Tibial nerve (tissue), 4 donors: Measurements from ENCODE around the gene ATP8A2.

Source experiments
- CTCF ChIP-seq, 5 experiments: fragments of 200-600 bp in 3 of 5; fragments of 450-650 bp in 2 of 5; sonication (generic) in 3 of 5; IDR thresholded peaks; one replicate each; pipeline ENCODE4 v1.5.1; 2016 to 2019; ENCODE audit warnings: antibody characterized with exemption in 5 of 5, mild to moderate bottlenecking in 3 of 5, moderate library complexity in 2 of 5
- EP300 ChIP-seq, 2 donors: sonication (generic); formaldehyde crosslinking; IDR thresholded peaks; one replicate each; pipeline ENCODE4 v1.6.1; 2017; ENCODE audit warnings: antibody characterized with exemption in 2 of 2, mild to moderate bottlenecking in 1 of 2
- POLR2A ChIP-seq, 2 donors: fragments of 450-650 bp; IDR thresholded peaks; one replicate each; pipeline ENCODE4 v1.6.1; 2017; ENCODE audit warnings: antibody characterized with exemption in 2 of 2, mild to moderate bottlenecking in 2 of 2, moderate library complexity in 2 of 2

- TF ChIP-seq POLR2A (IDR thresholded peaks at IDR 0.05) (no peak), CTCF (IDR thresholded peaks at IDR 0.05) (no peak), EP300 (IDR thresholded peaks at IDR 0.05) (no peak)
These were observed 550.6 kb downstream of the ATP8A2 start for GRCh38 chr13:25922376-25922775.
